Spleen (tissue), 11 donors: ENCODE measurements around the gene RAB11FIP4. TPM values are rescaled to one million over a fixed set of nuclear protein-coding genes. Genes with fewer than 3 reads are reported as not detected.

Experiments used
- DNase-seq: peaks from one replicate; pipeline ENCODE4 v3.0.0-alpha.2; 2020
- H3K27ac ChIP-seq, 8 donors: fragments of 200-600 bp; sonication (generic) in 7 of 8; 1 replicate in 4 of 8; 2 replicates in 4 of 8; pipeline versions ENCODE4 v1.5.0 to v1.8.0; 2016 to 2021; ENCODE audit warnings: inconsistent platforms in 4 of 8, mild to moderate bottlenecking in 4 of 8, moderate library complexity in 1 of 8
- H3K27me3 ChIP-seq, 7 donors: fragments of 200-600 bp; sonication (generic) in 6 of 7; replicated peaks in 1 of 7; 1 replicate in 4 of 7; 2 replicates in 3 of 7; pipeline versions ENCODE4 v1.5.0 to v1.8.0; 2016 to 2021; ENCODE audit warnings: inconsistent platforms in 3 of 7, mild to moderate bottlenecking in 1 of 7
- H3K36me3 ChIP-seq, 6 donors: fragments of 200-600 bp; sonication (generic) in 5 of 6; 1 replicate in 4 of 6; 2 replicates in 2 of 6; pipeline versions ENCODE4 v1.5.0 to v1.8.0; 2016 to 2021; ENCODE audit warnings: inconsistent platforms in 2 of 6
- H3K4me1 ChIP-seq, 6 donors: fragments of 200-600 bp; sonication (generic) in 5 of 6; 1 replicate in 3 of 6; 2 replicates in 3 of 6; pipeline versions ENCODE4 v1.5.0 to v1.8.0; 2016 to 2021; ENCODE audit warnings: inconsistent platforms in 3 of 6
- H3K4me3 ChIP-seq, 8 donors: fragments of 200-600 bp; sonication (generic) in 7 of 8; 1 replicate in 4 of 8; 2 replicates in 4 of 8; pipeline versions ENCODE4 v1.5.0 to v1.8.0; 2016 to 2021; ENCODE audit warnings: inconsistent platforms in 4 of 8, mild to moderate bottlenecking in 4 of 8, moderate library complexity in 2 of 8
- H3K9me3 ChIP-seq, 8 donors: fragments of 200-600 bp; sonication (generic) in 7 of 8; 1 replicate in 4 of 8; 2 replicates in 4 of 8; pipeline versions ENCODE4 v1.5.0 to v1.8.0; 2016 to 2021; ENCODE audit warnings: inconsistent platforms in 4 of 8
- POLR2A ChIP-seq, 3 donors: fragments of 450-650 bp; IDR thresholded peaks; one replicate each; pipeline ENCODE4 v1.5.1; 2017; ENCODE audit warnings: antibody characterized with exemption in 3 of 3, mild to moderate bottlenecking in 1 of 3
- POLR2AphosphoS5 ChIP-seq, 3 donors: sonication (generic); formaldehyde crosslinking; IDR thresholded peaks; one replicate each; pipeline ENCODE4 v1.5.1; 2017; ENCODE audit warnings: antibody characterized with exemption in 3 of 3
- WGBS, 5 donors: extraction: QIAGEN DNeasy Blood & Tissue Kit in 3 of 5; methylation state at CpG; one replicate each; pipeline versions ENCODE4 v1.1.5 to v1.1.7; 2013 to 2018; 5-methylcytosine and 5-hydroxymethylcytosine counted together
- intact Hi-C: fragments of 100-400 bp; cut with DNase I; formaldehyde crosslinking; loops from one replicate; pipeline ENCODE4 v1.15.0; 2023; ENCODE audit warnings: low total_unique reads
- polyA plus RNA-seq, 3 donors: library from polyadenylated mRNA; stranded (reverse); fragments of 200-250 nt; gene quantifications; one replicate each; pipeline ENCODE4 v1.2.1, GENCODE V29; 2013
- total RNA-seq, 7 donors: library from RNA; depleted of rRNA in 3 of 7; stranded (reverse); fragments of >200 nt in 3 of 7; fragmentation: NEBNext Ultra II Directional in 4 of 7; extraction: Animal tissue kit (Norgen Biotek cat#: 25700) in 4 of 7; gene quantifications; one replicate each; pipeline versions ENCODE4 v1.1.0 to v1.2.1, GENCODE V29; 2016 to 2021
- TF ChIP-seq, protein P1 (sequence below), 11 experiments: fragments of 200-600 bp in 7 of 11; fragments of 450-650 bp in 4 of 11; sonication (generic) in 4 of 11; IDR thresholded peaks in 8 of 11; conservative IDR thresholded peaks in 3 of 11; 1 replicate in 7 of 11; 2 replicates in 4 of 11; pipeline versions ENCODE4 v1.4.0 to v1.8.0; 2016 to 2021; ENCODE audit warnings: antibody characterized with exemption in 11 of 11, inconsistent platforms in 4 of 11, mild to moderate bottlenecking in 1 of 11
- donor health status: healthy with polysubstance abuse.
- donor health status: DM: no; HTN: no; CAD: no; lungs with moderate emphysema.
- donor health status: DM: no; HTN: no; CAD: no.
- donor health status: Bipolar disorder and iron deficiency.
- donor health status: healthy.
- donor health status: DM: no; HTN: no; CAD: no.
- donor health status: DM: yes; HTN: yes; CAD: no.

The RAB11FIP4 gene
- total and polyA plus RNA-seq, 10 donors: 5.5 to 25.2 (median 20.9) TPM

- Histone ChIP-seq H3K27me3 (no peaks in the 10 kb centered on the region), H3K9me3 (no peaks in the 10 kb centered on the region), H3K4me1 (no peaks in the 10 kb centered on the region), H3K36me3 (no peaks in the 10 kb centered on the region), H3K27ac (no peak overlapping the region), H3K4me3 (no peak overlapping the region)
- DNase-seq: no peak
- intact Hi-C loops: no loop called here
- no peak for TF ChIP-seq POLR2AphosphoS5 (IDR thresholded peaks at IDR 0.05)
- WGBS, 5 donors: 69 to 82% (median 74%) methylated on average over 2 of the region's 2 CpGs
Measured at GRCh38 chr17:31458829-31459228, 67.4 kb downstream of the RAB11FIP4 start.

GRCh38 chr17:31459716-31460115 lies 68.2 kb downstream of the RAB11FIP4 start:
- Histone ChIP-seq H3K4me1 (no peaks in the 10 kb centered on the region), H3K36me3 (no peaks in the 10 kb centered on the region), H3K9me3 (no peaks in the 10 kb centered on the region), H3K27me3 (no peaks in the 10 kb centered on the region), H3K27ac (no peak overlapping the region), H3K4me3 (no peak overlapping the region)
- no peak for DNase-seq
- intact Hi-C loops: no loop called here
- 48 to 72% (median 61%) methylated on average over 4 of the region's 4 CpGs for WGBS, 5 donors
- TF ChIP-seq, protein P1, sequence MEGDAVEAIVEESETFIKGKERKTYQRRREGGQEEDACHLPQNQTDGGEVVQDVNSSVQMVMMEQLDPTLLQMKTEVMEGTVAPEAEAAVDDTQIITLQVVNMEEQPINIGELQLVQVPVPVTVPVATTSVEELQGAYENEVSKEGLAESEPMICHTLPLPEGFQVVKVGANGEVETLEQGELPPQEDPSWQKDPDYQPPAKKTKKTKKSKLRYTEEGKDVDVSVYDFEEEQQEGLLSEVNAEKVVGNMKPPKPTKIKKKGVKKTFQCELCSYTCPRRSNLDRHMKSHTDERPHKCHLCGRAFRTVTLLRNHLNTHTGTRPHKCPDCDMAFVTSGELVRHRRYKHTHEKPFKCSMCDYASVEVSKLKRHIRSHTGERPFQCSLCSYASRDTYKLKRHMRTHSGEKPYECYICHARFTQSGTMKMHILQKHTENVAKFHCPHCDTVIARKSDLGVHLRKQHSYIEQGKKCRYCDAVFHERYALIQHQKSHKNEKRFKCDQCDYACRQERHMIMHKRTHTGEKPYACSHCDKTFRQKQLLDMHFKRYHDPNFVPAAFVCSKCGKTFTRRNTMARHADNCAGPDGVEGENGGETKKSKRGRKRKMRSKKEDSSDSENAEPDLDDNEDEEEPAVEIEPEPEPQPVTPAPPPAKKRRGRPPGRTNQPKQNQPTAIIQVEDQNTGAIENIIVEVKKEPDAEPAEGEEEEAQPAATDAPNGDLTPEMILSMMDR (IDR thresholded peaks at IDR 0.05 in 8 of 11, conservative IDR thresholded peaks at IDR 0.05 in 3 of 11): no peak

- 72 to 90% (median 76%) methylated on average over 6 of the region's 6 CpGs for WGBS, 5 donors
- Histone ChIP-seq H3K27ac (no peak overlapping the region), H3K4me1 (no peaks in the 10 kb centered on the region), H3K36me3 (no peaks in the 10 kb centered on the region), H3K9me3 (no peaks in the 10 kb centered on the region), H3K4me3 (no peak overlapping the region), H3K27me3 (no peaks in the 10 kb centered on the region)
- no peak for DNase-seq
- TF ChIP-seq POLR2A (IDR thresholded peaks at IDR 0.05): no peak
- TF ChIP-seq, protein P1 (IDR thresholded peaks at IDR 0.05 in 8 of 11, conservative IDR thresholded peaks at IDR 0.05 in 3 of 11): no peak
- no peak for TF ChIP-seq POLR2AphosphoS5 (IDR thresholded peaks at IDR 0.05)
- intact Hi-C loops: no loop called here
Measured at GRCh38 chr17:31460226-31460721, 68.8 kb downstream of the RAB11FIP4 start.

DNA sequence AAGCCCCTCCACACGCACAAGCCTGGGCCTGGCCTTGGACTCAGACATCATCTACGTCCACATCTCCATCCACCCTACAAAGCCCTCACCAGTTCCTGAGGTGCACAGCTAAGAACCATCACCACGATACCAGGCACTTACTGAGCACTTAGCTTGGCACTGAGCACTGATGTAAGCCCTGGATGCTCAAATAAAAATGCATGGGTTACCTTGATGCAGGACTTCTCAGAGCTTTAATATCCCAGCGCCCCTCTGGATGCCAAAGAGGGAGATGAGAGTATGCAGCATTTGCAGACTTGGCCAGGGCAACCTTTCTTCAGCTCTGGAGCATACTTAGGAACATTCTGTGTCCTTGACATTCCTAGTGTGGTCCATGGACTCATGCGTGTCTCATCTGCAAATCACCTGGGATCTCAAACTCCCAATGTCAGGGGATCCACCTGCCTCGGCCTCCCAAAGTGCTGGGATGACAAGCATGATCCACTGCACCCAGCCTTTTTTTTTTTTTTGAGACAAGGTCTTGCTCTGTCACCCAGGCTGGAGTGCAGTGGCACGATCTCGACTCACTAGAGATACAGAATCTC lies 69.8 kb downstream of the RAB11FIP4 start:
- H3K4me1 ChIP-seq: no peaks in the 10 kb centered on the region
- H3K9me3 ChIP-seq: no peaks in the 10 kb centered on the region
- intact Hi-C loops: no loop called here
- no peaks in the 10 kb centered on the region for H3K27me3 ChIP-seq
- H3K36me3 ChIP-seq: no peaks in the 10 kb centered on the region
- H3K4me3 ChIP-seq: no peak overlapping the region
- WGBS, 5 donors: 73 to 90% (median 81%) methylated on average over 8 of the region's 8 CpGs
- no peak overlapping the region for H3K27ac ChIP-seq
- TF ChIP-seq, protein P1 (IDR thresholded peaks at IDR 0.05 in 8 of 11, conservative IDR thresholded peaks at IDR 0.05 in 3 of 11): no peak
- TF ChIP-seq POLR2AphosphoS5 (IDR thresholded peaks at IDR 0.05): no peak
- TF ChIP-seq POLR2A (IDR thresholded peaks at IDR 0.05): no peak
- DNase-seq: no peak

- TF ChIP-seq POLR2A (IDR thresholded peaks at IDR 0.05): no peak
- TF ChIP-seq POLR2AphosphoS5 (IDR thresholded peaks at IDR 0.05): no peak
- TF ChIP-seq, protein P1 (IDR thresholded peaks at IDR 0.05 in 8 of 11, conservative IDR thresholded peaks at IDR 0.05 in 3 of 11): no peak
- intact Hi-C loops: no loop called here
- DNase-seq: no peak
- H3K27ac ChIP-seq: no peak overlapping the region
- H3K4me3 ChIP-seq: no peak overlapping the region
- H3K27me3 ChIP-seq: no peaks in the 10 kb centered on the region
- WGBS, 5 donors: 58 to 83% (median 77%) methylated on average over 6 of the region's 6 CpGs
- H3K4me1 ChIP-seq: no peaks in the 10 kb centered on the region
- H3K36me3 ChIP-seq: no peaks in the 10 kb centered on the region
- H3K9me3 ChIP-seq: no peaks in the 10 kb centered on the region
Measured at GRCh38 chr17:31462261-31462660, 70.8 kb downstream of the RAB11FIP4 start.
